Measurements from ENCODE around the gene CNIH2. TPM values are rescaled to one million over a fixed set of nuclear protein-coding genes. Genes with fewer than 3 reads are reported as not detected.
"Not testable (repeated sequence)": the region's sequence is repeated elsewhere in the genome, so short reads cannot be mapped to it uniquely, and the experiment has no call there.

CNIH2 gene
- total and polyA plus RNA-seq, 8 donors, result 0.81 to 5.2 (median 3.6) TPM

GRCh38 chr11:66243782-66244535 is 34.0 kb upstream of the CNIH2 start:
- Histone ChIP-seq H3K27me3 (no peaks in the 10 kb centered on the region), H3K4me1 (no peaks in the 10 kb centered on the region), H3K9me3 (no peaks in the 10 kb centered on the region), H3K36me3 (peaks cover 0 to 60% of the 10 kb centered on the region in 2 donors), H3K4me3 (no peak overlapping the region), H3K27ac (no peak overlapping the region)
- no peak for DNase-seq
- intact Hi-C loops (cut with DNase I), result no loop called here
- ATAC-seq, result no peak
- no peak for TF ChIP-seq CTCF (IDR thresholded peaks at IDR 0.05)

- no peak overlapping the region for H3K27ac ChIP-seq
- no peaks in the 10 kb centered on the region for H3K27me3 ChIP-seq
- no peaks in the 10 kb centered on the region for H3K9me3 ChIP-seq
- DNase-seq (no peak), ATAC-seq (no peak)
- no peaks in the 10 kb centered on the region for H3K4me1 ChIP-seq
- no peak overlapping the region for H3K4me3 ChIP-seq
- peaks cover 0 to 27% of the 10 kb centered on the region in 2 donors for H3K36me3 ChIP-seq
- no peak for TF ChIP-seq CTCF (IDR thresholded peaks at IDR 0.05)
- intact Hi-C loops (cut with DNase I), result no loop called here
Measured at GRCh38 chr11:66247295-66247694, 30.7 kb upstream of the CNIH2 start.

- no peak for TF ChIP-seq CTCF (IDR thresholded peaks at IDR 0.05)
- no peak overlapping the region for H3K27ac ChIP-seq
- no peaks in the 10 kb centered on the region for H3K27me3 ChIP-seq
- H3K9me3 ChIP-seq, result no peaks in the 10 kb centered on the region
- intact Hi-C loops (cut with DNase I), result no loop called here
- no peak overlapping the region for H3K4me3 ChIP-seq
- H3K36me3 ChIP-seq, result peaks cover 0 to 22% of the 10 kb centered on the region in 2 donors
- ATAC-seq, result no peak
- no peaks in the 10 kb centered on the region for H3K4me1 ChIP-seq
- DNase-seq, result no peak
Measured at GRCh38 chr11:66247801-66248200, 30.2 kb upstream of the CNIH2 start.

- intact Hi-C loops (cut with DNase I), result no loop called here
- H3K9me3 ChIP-seq, result no peaks in the 10 kb centered on the region
- no peak overlapping the region for H3K4me3 ChIP-seq
- peaks cover 0 to 11% of the 10 kb centered on the region in 2 donors for H3K36me3 ChIP-seq
- no peak for TF ChIP-seq CTCF (IDR thresholded peaks at IDR 0.05)
- H3K4me1 ChIP-seq, result no peaks in the 10 kb centered on the region
- no peak overlapping the region for H3K27ac ChIP-seq
- ATAC-seq (no peak), DNase-seq (no peak)
- no peaks in the 10 kb centered on the region for H3K27me3 ChIP-seq
Measured at GRCh38 chr11:66248903-66249302, 29.1 kb upstream of the CNIH2 start.

GRCh38 chr11:66251809-66252208 is 26.2 kb upstream of the CNIH2 start:
- no peak overlapping the region for H3K4me3 ChIP-seq
- TF ChIP-seq CTCF (IDR thresholded peaks at IDR 0.05), result no peak
- H3K9me3 ChIP-seq, result no peaks in the 10 kb centered on the region
- ATAC-seq, result no peak
- peaks cover 0 to 15% of the 10 kb centered on the region in 2 donors for H3K27me3 ChIP-seq
- intact Hi-C loops (cut with DNase I), result no loop called here
- DNase-seq, result no peak
- no peak overlapping the region for H3K27ac ChIP-seq
- H3K36me3 ChIP-seq, result no peaks in the 10 kb centered on the region
- peaks cover 0 to 1% of the 10 kb centered on the region in 2 donors for H3K4me1 ChIP-seq

- H3K27ac ChIP-seq; intact Hi-C loops (cut with DNase I); H3K4me1 ChIP-seq; H3K9me3 ChIP-seq; H3K4me3 ChIP-seq; DNase-seq; ATAC-seq; H3K36me3 ChIP-seq: not testable (repeated sequence)
- peaks cover 0 to 27% of the 10 kb centered on the region in 2 donors for H3K27me3 ChIP-seq
Measured at GRCh38 chr11:66253081-66253480, 24.9 kb upstream of the CNIH2 start.

Measured in left lung (tissue), 10 donors.